GM18519 (cell line): Measurements from ENCODE around the gene RIPOR2.

ENCODE experiments used
- ATAC-seq: cut with Tn5 transposase; IDR thresholded peaks from one replicate; pipeline ENCODE4 v1.9.1; 2021; ENCODE audit warnings: mild to moderate bottlenecking, moderate library complexity; ENCODE audit not compliant: unreplicated experiment, low FRiP score

The RIPOR2 gene, protein sequence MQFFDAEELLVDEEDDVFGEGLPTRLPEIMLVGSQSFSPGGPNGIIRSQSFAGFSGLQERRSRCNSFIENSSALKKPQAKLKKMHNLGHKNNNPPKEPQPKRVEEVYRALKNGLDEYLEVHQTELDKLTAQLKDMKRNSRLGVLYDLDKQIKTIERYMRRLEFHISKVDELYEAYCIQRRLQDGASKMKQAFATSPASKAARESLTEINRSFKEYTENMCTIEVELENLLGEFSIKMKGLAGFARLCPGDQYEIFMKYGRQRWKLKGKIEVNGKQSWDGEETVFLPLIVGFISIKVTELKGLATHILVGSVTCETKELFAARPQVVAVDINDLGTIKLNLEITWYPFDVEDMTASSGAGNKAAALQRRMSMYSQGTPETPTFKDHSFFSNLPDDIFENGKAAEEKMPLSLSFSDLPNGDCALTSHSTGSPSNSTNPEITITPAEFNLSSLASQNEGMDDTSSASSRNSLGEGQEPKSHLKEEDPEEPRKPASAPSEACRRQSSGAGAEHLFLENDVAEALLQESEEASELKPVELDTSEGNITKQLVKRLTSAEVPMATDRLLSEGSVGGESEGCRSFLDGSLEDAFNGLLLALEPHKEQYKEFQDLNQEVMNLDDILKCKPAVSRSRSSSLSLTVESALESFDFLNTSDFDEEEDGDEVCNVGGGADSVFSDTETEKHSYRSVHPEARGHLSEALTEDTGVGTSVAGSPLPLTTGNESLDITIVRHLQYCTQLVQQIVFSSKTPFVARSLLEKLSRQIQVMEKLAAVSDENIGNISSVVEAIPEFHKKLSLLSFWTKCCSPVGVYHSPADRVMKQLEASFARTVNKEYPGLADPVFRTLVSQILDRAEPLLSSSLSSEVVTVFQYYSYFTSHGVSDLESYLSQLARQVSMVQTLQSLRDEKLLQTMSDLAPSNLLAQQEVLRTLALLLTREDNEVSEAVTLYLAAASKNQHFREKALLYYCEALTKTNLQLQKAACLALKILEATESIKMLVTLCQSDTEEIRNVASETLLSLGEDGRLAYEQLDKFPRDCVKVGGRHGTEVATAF

GRCh38 chr6:24935366-24936152 is at the start of gene RIPOR2:
RIPOR2 (minus strand) TSS chr6:24935960; CDS start chr6:24935898, 62 bp downstream.
- ATAC-seq, result no peak

DNA sequence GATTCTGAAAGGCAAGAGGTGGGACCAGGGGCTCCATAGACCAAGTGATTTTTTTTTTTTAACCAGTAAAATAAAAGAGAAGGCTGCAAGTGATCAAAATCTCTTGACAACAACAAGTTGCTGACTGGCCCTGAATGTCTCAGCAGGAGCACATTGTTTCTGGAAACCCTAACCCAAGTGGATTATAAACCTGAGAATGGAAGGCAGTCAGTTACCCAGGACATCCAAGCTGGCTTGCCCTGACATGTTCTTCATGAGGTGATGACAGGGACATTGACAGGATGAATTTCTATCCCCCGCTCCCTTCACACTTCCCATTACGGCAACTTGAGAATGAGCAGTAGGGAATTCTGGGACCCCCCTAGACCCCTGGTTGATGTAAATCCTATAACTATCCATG is 49.6 kb upstream of the RIPOR2 start:
- no peak for ATAC-seq

GRCh38 chr6:24982231-24982630 is 46.5 kb upstream of the RIPOR2 start:
- ATAC-seq, result no peak

DNA sequence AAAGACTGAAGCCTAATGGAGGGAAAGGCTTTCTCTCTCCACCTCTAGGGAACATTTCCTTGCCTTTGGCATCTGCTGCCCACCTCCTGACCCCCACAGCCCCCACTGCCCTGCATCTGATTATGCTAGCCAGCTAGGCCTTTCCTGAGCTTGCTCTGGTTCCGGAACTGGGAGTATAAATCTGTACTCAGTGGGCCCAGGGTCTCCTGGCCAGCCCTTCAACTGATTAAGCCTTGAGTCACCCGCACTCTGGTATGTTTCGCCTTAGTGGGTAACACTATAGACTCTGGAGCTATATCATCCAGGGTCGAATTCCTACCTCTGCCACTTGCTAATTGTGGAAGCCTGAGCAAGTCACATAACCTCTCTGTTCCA is 45.6 kb upstream of the RIPOR2 start:
- no peak for ATAC-seq

GRCh38 chr6:24980507-24981385 is 45.0 kb upstream of the RIPOR2 start:
- ATAC-seq, result no peak

DNA sequence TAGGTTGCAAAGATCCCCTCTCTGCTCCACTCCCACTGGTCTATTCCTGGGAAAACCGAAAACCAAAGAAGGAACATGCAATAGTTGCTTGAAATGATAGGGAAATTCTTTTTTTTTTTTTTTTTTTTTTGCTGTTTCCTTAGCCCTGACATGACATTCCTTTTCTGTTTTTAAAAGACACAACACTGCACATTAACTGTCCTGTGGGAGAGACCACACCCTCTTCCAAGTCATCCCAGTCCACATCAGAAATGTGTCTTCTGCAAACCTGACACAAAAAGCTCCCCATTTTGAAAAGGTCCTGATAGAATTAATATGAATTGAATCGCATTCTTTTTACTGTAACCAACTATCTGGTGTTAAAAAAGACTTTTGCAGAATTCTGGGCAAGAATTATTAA is 43.4 kb upstream of the RIPOR2 start:
- ATAC-seq, result no peak

DNA sequence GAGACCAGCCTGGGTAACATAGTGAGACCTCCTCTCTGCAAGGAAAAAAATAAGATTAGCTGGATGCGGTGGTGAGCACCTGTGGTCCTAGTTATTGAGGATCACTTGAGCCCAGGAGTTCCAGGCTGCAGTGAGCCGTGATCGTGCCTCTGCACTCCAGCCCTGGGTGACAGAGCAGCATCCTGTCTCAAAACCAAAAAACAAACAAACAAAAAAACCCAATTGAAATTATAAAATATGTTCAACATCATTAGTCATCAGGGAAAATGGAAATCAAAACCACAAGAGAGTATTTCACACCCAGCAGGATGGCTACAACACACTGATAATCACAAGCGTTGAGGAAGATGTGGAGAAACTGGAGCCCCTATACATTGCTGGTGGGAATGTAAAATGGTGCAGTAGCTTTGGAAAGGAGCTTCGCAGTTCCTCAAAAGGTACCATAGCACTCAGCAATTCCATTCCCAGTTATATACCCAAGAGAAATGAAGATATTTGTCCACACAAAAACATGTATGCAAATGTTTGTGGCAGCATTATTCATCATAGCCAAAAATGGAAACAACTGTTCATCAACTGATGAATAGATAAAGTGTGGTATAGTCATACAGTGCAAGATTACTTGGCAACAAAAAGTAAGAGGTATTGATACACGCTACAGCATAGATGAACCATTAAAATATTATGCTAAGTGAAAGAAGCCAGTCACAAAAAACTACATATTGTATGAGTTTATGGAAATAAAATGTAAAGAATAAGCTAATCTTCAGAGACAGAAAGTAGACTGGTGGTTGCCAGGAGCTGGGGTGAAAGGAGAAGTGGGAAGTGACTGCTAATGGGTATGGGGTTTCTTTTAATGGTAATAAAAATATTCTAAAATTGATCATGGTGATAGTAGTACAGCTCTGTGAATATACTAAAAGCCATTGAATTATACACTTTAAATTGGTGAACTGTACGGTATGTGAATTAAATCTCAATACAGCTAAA is 38.7 kb upstream of the RIPOR2 start:
- ATAC-seq, result peak; percentile 82

DNA sequence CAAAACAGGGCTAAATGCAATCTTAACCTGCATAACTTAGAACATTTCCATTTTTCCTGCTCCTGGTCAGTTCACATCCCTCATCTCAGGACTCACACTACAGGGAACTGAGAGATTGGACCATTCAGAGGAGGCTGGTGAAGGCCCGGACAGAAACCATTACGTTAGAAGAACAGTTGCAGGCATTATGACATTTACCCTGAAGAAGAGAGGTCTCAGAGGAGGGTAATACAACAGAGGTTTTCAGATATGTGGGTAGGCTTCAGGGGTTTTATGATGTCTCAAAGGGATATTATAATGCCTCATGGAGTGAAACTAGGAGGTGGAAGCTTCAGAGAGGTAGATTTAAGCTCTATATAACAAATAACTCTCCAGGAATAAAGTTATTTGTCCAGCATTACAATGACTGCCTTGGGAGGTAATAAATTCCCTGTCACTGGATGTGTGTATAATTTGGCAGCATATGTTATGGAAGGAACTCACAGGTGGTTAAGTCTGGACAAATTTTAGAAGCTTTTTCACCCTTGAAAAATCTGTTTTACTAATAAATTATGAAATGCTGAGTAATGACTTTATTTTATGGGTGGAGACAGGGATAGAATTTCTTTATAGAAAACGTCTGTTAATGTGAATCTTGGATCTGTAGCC is 36.7 kb upstream of the RIPOR2 start:
- ATAC-seq, result no peak

GRCh38 chr6:24971067-24971466 is 35.3 kb upstream of the RIPOR2 start:
- no peak for ATAC-seq

GRCh38 chr6:24969343-24969860 is 33.6 kb upstream of the RIPOR2 start:
- no peak for ATAC-seq

DNA sequence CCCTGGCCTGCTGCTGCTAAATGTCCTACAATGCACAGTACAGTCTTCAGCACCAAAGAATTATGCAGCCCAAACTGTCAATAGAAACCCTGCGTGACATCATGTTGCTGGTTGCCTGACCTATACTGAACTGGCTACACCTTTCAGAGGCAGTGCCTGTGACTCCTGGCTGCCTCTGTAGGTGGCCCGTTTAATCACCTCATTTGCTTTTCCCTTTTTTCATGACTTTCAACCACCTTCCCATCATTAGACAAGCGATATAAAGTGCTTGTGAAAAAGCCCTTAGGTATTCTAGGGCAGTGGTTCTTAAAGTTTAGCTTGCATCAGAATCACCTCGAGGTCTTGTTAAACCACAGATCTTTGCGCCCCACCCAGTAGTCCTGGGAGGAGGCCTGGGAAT is 33.0 kb upstream of the RIPOR2 start:
- ATAC-seq, result no peak

DNA sequence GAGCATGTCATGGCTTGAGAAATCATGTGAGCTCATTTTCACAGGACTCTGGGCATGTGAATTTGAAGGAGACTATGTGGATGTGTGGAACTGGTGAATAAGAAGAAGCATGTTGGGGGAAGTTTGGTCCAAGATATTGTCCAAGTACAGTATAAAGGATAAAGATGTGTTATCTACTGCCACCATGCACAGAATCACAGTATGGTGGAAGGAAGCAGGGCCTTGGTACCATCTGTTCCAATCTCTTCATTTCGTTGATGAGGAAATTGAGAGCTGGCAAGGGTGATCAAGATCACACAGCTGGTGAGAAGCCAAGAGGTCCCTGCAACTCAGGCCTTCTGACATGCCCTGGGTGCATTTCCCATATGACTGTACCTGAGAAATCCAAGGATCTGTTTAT is 31.5 kb upstream of the RIPOR2 start:
- ATAC-seq, result no peak

DNA sequence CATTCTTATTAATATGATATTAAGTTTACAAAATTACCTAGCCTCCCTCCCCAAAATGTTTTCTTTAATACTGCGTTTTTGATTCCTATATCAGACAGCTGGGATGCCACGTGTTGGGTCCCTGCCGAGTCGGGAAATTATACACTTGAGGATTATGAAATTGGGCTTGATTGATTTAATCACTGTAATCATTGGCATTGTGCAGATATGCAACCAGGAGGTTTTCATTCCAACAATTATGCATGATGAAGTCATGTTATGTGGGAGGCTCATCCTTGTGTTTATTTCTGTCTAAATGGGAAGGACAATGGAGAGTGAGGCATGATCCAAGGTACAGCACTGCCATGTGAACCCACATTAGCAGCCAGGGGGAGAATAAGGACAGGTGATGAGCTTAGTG is 30.6 kb upstream of the RIPOR2 start:
- no peak for ATAC-seq

GRCh38 chr6:24963887-24964570 is 28.3 kb upstream of the RIPOR2 start:
- no peak for ATAC-seq

DNA sequence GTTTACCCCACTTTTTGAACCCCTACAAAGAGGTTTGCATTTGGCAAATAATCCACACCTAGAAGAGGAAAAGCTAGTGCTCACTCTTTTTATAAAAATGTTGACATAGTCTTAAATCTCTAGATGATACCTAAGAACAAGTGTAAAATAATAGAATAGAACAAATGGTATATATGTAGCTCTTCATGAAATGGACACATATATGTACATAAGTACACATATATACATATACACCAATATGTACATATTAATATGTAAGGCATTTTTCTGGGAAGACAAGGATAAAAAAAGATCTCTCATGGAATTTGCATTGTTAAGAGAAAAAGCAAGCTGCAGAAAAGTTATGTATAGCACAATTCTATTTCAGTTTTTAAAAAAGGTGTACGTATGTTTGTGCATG is 27.6 kb upstream of the RIPOR2 start:
- no peak for ATAC-seq

- no peak for ATAC-seq
These were observed 26.1 kb upstream of the RIPOR2 start for GRCh38 chr6:24961852-24962251.

DNA sequence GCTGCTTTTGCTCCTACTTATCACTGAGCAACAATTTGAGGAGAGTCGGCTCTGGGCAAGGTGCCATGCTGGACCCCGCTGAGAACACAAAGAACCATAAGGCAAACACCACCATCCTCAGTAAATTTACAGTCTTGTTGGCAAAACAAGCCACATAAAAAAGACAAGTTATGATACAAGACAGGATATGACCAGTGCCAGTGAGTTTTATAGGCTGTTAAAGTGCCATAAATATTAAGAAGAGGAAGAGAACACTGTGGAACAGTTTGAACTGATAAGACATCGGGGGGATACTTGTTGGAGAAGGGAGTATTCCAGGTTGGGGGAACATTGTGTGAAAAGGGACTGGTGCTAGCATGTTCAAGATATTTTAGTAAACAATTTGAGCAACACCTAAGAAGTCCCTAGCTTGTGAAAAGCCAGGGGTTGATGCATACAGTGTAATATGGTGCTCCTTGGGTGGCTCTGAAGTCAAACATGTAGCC is 25.3 kb upstream of the RIPOR2 start:
- no peak for ATAC-seq
